Transverse colon (tissue), 4 donors: ENCODE results near the gene ORM2. TPM values are rescaled to one million over a fixed set of nuclear protein-coding genes. Genes with fewer than 3 reads are reported as not detected.

Experiments used
- DNase-seq: peaks from one replicate; pipeline ENCODE4 v3.0.0-alpha.2; 2019
- H3K27ac ChIP-seq, 4 donors: fragments of 200-600 bp; sonication (generic); 2 replicates each; pipeline ENCODE4 v1.5.1; 2016 to 2018; ENCODE audit warnings: inconsistent platforms in 4 of 4
- H3K27me3 ChIP-seq: fragments of 200-600 bp; sonication (generic); 2 replicates; pipeline ENCODE4 v1.5.1; 2017; ENCODE audit warnings: inconsistent platforms
- H3K36me3 ChIP-seq, 4 donors: fragments of 200-600 bp; sonication (generic); 2 replicates each; pipeline ENCODE4 v1.5.1; 2017 to 2019; ENCODE audit warnings: inconsistent platforms in 4 of 4
- H3K4me1 ChIP-seq, 4 donors: fragments of 200-600 bp; sonication (generic); 2 replicates each; pipeline ENCODE4 v1.5.1; 2017 to 2020; ENCODE audit warnings: inconsistent platforms in 4 of 4
- H3K4me3 ChIP-seq, 4 donors: fragments of 200-600 bp; sonication (generic); 1 replicate in 1 of 4; 2 replicates in 3 of 4; pipeline versions ENCODE4 v1.5.1 to v1.6.1; 2017 to 2019; ENCODE audit warnings: inconsistent platforms in 4 of 4
- H3K9me3 ChIP-seq, 2 donors: fragments of 200-600 bp; sonication (generic); 2 replicates each; pipeline ENCODE4 v1.5.1; 2017 to 2019; ENCODE audit warnings: inconsistent platforms in 2 of 2
- EP300 ChIP-seq: sonication (generic); formaldehyde crosslinking; IDR thresholded peaks from one replicate; pipeline ENCODE4 v1.6.1; 2017; ENCODE audit warnings: antibody characterized with exemption, low read depth
- POLR2A ChIP-seq: fragments of 450-650 bp; IDR thresholded peaks from one replicate; pipeline ENCODE4 v1.6.1; 2016; ENCODE audit warnings: antibody characterized with exemption, mild to moderate bottlenecking, moderate library complexity
- POLR2AphosphoS5 ChIP-seq, 3 donors: sonication (generic); formaldehyde crosslinking; IDR thresholded peaks; one replicate each; pipeline ENCODE4 v1.6.1; 2016; ENCODE audit warnings: antibody characterized with exemption in 3 of 3
- WGBS, 2 donors: methylation state at CpG; one replicate each; pipeline ENCODE4 v1.1.5; 2018; ENCODE audit warnings: low coverage in 1 of 2; 5-methylcytosine and 5-hydroxymethylcytosine counted together
- in situ Hi-C, 4 donors: fragments of 200-750 bp; cut with MboI; loops; one replicate each; pipeline versions ENCODE4 v1.15.0 to v1.15.1; 2017; ENCODE audit warnings: low sequenced_read_pairs in 3 of 4, low pct_ligation_motif_present in 1 of 4, low pct_unique_long_range_greater_than_20kb in 1 of 4
- intact Hi-C: fragments of 100-400 bp; cut with DNase I; formaldehyde crosslinking; loops from one replicate; pipeline ENCODE4 v1.15.1; 2023; ENCODE audit warnings: low total_unique reads
- total RNA-seq, 4 donors: library from RNA; depleted of rRNA; stranded (reverse); fragments of >200 nt; gene quantifications; one replicate each; pipeline ENCODE4 v1.1.0, GENCODE V29; 2016
- TF ChIP-seq, protein P1 (sequence below), 5 experiments: fragments of 200-600 bp in 3 of 5; fragments of 450-650 bp in 2 of 5; sonication (generic) in 3 of 5; IDR thresholded peaks; 1 replicate in 2 of 5; 2 replicates in 3 of 5; pipeline ENCODE4 v1.5.1; 2016 to 2017; ENCODE audit warnings: antibody characterized with exemption in 5 of 5, inconsistent platforms in 3 of 5, mild to moderate bottlenecking in 2 of 5, moderate library complexity in 1 of 5

ORM2 gene
- total RNA-seq, 4 donors from 2014 or later, result not detected

DNA sequence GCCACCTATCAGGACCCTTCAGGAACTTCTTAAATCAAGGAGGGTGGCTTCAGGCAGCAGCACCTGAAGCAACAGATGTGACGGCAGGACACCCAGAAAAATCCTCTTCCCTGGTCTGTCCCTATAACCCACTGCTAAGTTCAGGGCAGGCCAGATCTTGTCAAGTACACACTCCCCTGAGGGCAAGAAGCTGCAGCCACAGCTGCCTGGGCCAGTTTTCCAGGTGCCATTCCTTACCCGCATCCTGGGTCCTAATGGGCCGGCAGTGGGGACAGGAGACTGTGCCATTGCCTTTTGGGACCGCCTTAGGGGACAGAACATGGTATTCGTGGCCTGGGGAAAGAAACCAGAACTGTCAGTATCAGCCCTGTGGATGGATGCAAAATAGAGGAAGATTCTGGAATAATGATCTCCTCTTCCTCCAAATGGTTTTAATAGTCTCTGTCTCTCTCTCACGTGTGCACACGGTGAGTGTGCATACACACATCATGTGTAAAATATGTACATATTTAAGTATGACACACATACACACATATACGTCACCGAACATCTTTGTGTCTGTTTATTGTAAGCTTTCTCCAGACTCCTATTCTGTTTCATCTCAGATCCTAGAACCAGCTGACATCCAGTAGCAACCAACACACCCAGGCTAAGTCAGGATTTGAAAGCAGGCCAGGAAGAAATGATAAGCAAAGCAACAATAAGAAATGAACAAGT is 14.0 kb downstream of the ORM2 start:
- no peak for DNase-seq
- WGBS, 2 donors, result 86 to 87% methylated on average over 6 to 9 of the region's 9 CpGs
- Histone ChIP-seq H3K36me3 (peaks cover 0 to 72% (median 23%) of the 10 kb centered on the region in 4 donors), H3K27ac (peak overlapping the region; percentile 10 to 69 (median 57)), H3K9me3 (no peaks in the 10 kb centered on the region), H3K4me3 (no peak overlapping the region), H3K4me1 (peaks cover 0 to 3% (median 2%) of the 10 kb centered on the region in 4 donors), H3K27me3 (no peaks in the 10 kb centered on the region)
- intact Hi-C loops (loop anchor here (10.0 kb wide), 2 partner anchors 51 to 301 kb away; no protein-coding TSS in a partner anchor), in situ Hi-C loops (no loop called here)
- peak; percentile 85 for TF ChIP-seq EP300
- peak; percentile 75 to 91 (median 83) for TF ChIP-seq POLR2AphosphoS5 (IDR thresholded peaks at IDR 0.05)
- TF ChIP-seq, protein P1, sequence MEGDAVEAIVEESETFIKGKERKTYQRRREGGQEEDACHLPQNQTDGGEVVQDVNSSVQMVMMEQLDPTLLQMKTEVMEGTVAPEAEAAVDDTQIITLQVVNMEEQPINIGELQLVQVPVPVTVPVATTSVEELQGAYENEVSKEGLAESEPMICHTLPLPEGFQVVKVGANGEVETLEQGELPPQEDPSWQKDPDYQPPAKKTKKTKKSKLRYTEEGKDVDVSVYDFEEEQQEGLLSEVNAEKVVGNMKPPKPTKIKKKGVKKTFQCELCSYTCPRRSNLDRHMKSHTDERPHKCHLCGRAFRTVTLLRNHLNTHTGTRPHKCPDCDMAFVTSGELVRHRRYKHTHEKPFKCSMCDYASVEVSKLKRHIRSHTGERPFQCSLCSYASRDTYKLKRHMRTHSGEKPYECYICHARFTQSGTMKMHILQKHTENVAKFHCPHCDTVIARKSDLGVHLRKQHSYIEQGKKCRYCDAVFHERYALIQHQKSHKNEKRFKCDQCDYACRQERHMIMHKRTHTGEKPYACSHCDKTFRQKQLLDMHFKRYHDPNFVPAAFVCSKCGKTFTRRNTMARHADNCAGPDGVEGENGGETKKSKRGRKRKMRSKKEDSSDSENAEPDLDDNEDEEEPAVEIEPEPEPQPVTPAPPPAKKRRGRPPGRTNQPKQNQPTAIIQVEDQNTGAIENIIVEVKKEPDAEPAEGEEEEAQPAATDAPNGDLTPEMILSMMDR (IDR thresholded peaks at IDR 0.05), result no peak
- TF ChIP-seq POLR2A, result no peak

DNA sequence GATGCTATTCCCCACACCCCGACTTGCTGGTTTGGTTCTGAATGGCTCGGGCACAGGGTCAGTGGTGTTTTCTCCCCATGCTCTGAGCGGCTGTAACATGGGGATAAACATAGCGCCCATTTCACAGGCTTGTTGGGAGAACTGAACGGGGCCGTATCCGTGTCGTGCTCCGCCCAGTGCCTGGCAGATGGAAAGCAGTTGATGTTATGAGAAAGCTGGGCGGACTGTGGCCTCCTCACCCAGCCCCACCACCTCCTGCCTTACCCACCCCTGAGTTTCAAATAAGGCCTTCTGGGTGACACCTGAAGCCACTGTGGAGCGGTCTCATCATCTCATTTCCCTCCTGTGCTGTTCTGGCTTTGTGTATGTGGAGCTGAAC is 14.5 kb downstream of the ORM2 start:
- intact Hi-C loops, result loop anchor here (10.0 kb wide), 2 partner anchors 51 to 301 kb away; no protein-coding TSS in a partner anchor
- H3K36me3 ChIP-seq, result peaks cover 0 to 75% (median 25%) of the 10 kb centered on the region in 4 donors
- H3K27ac ChIP-seq, result peak overlapping the region; percentile 11 to 69 (median 48)

DNA sequence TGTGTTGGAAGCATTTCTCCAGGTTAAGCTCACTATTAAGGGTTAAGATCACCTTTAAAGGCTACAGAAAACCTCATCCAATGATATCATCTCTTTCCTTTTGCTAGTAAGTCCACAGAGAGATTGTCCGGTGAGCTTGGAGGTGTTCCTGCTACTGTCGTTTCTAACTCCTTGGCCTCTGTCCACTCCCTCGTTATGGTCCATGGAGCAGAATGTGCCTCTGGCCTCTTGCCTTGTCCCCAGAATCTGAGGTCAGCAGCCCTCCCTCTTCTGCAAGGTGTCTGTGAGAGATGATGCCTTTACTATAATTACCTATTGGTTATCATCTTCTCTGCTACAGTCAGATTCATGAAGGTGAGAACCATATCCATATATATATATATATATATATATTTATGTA is 15.0 kb downstream of the ORM2 start:
- H3K27me3 ChIP-seq, result no peaks in the 10 kb centered on the region
- TF ChIP-seq POLR2AphosphoS5 (IDR thresholded peaks at IDR 0.05) (no peak), EP300 (no peak), POLR2A (no peak)
- TF ChIP-seq, protein P1 (IDR thresholded peaks at IDR 0.05), result no peak
- WGBS, 2 donors, result 40 to 82% methylated on average over 2 to 3 of the region's 3 CpGs
- no peaks in the 10 kb centered on the region for H3K9me3 ChIP-seq
- intact Hi-C loops, result loop anchor here (10.0 kb wide), 2 partner anchors 50 to 300 kb away; no protein-coding TSS in a partner anchor
- peaks cover 0 to 78% (median 25%) of the 10 kb centered on the region in 4 donors for H3K36me3 ChIP-seq
- H3K4me1 ChIP-seq, result peaks cover 6 to 14% (median 8%) of the 10 kb centered on the region in 4 donors
- no peak for DNase-seq
- peak overlapping the region; percentile 11 to 69 (median 48) for H3K27ac ChIP-seq
- in situ Hi-C loops, result no loop called here
- no peak overlapping the region for H3K4me3 ChIP-seq

More for the DNA sequence above, 14.5 kb downstream of the ORM2 start:
- Histone ChIP-seq H3K9me3 (no peaks in the 10 kb centered on the region), H3K4me3 (no peak overlapping the region), H3K4me1 (peaks cover under 1 to 9% (median 4%) of the 10 kb centered on the region in 4 donors), H3K27me3 (no peaks in the 10 kb centered on the region)
- in situ Hi-C loops, result no loop called here
- DNase-seq, result no peak
- WGBS, 2 donors, result 85 to 92% methylated on average over 9 to 11 of the region's 11 CpGs
- TF ChIP-seq POLR2A, result no peak
- TF ChIP-seq POLR2AphosphoS5 (IDR thresholded peaks at IDR 0.05), result no peak
- no peak for TF ChIP-seq EP300
- TF ChIP-seq, protein P1 (IDR thresholded peaks at IDR 0.05), result no peak

DNA sequence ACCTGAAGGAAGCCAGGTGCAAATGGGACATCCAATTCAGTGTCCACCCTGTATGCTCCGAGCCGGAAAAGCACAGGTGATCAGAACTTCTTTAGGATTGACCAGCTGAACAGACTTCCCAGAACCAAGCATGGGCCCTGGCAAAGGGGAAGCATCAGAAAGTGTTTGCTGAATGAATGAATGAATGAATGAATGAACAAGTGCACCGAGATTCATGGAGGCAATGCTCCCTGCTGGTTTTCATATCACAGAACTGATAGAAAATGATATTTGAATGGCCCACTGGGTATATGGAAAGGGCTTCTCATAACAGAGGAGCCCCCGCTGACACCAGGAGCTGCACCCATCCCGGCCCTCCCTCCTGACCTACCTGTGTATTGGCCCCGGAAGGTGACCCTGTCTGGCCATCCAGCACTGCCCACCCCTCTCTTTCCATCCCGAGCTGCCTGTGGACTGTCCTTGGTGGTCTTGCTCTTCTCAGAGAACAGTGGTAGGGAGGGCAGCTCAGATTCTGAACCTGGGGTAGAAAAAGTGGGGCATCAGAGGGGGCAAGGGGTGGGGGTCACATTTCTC is 15.9 kb downstream of the ORM2 start:
- H3K36me3 ChIP-seq, result peaks cover 0 to 78% (median 29%) of the 10 kb centered on the region in 4 donors
- WGBS, 2 donors, result 80 to 90% methylated on average over 1 to 7 of the region's 7 CpGs
- TF ChIP-seq, protein P1 (IDR thresholded peaks at IDR 0.05), result no peak
- peaks cover 6 to 20% (median 8%) of the 10 kb centered on the region in 4 donors for H3K4me1 ChIP-seq
- H3K27me3 ChIP-seq, result no peaks in the 10 kb centered on the region
- H3K9me3 ChIP-seq, result no peaks in the 10 kb centered on the region
- H3K4me3 ChIP-seq, result no peak overlapping the region
- intact Hi-C loops, result loop anchor here (10.0 kb wide), 2 partner anchors 49 to 299 kb away; no protein-coding TSS in a partner anchor
- H3K27ac ChIP-seq, result no peak overlapping the region
- DNase-seq, result no peak
- in situ Hi-C loops, result no loop called here
